H9 (cell line): ENCODE results near the gene COL5A2. TPM values are rescaled to one million over a fixed set of nuclear protein-coding genes. Genes with fewer than 3 reads are reported as not detected.

Source experiments
- DNase-seq: peaks from one replicate; pipeline ENCODE4 v3.0.0-alpha.2; 2017
- H2AFZ ChIP-seq: one replicate; pipeline ENCODE4 v1.6.1; 2013; ENCODE audit warnings: mild to moderate bottlenecking, low read length, control low read depth, moderate library complexity
- H2AK5ac ChIP-seq: 2 replicates; pipeline ENCODE4 v1.6.1; 2013; ENCODE audit warnings: low read length, control low read depth, mixed read lengths; ENCODE audit not compliant: insufficient read length
- H2BK120ac ChIP-seq: one replicate; pipeline ENCODE4 v1.6.1; 2013; ENCODE audit warnings: low read depth, mild to moderate bottlenecking, low read length, control low read depth, inconsistent platforms; ENCODE audit not compliant: poor library complexity, severe bottlenecking
- H2BK12ac ChIP-seq: 2 replicates; pipeline ENCODE4 v1.6.1; 2013; ENCODE audit warnings: low read length, control low read depth, mixed read lengths, low read depth; ENCODE audit not compliant: insufficient read length
- H2BK15ac ChIP-seq: 2 replicates; pipeline ENCODE4 v1.6.1; 2013; ENCODE audit warnings: low read depth, low read length, control low read depth
- H2BK20ac ChIP-seq: one replicate; pipeline ENCODE4 v1.6.1; 2013; ENCODE audit warnings: low read depth, mild to moderate bottlenecking, low read length, control low read depth, inconsistent platforms; ENCODE audit not compliant: poor library complexity, severe bottlenecking
- H2BK5ac ChIP-seq: 2 replicates; pipeline ENCODE4 v1.6.1; 2013; ENCODE audit warnings: low read length, control low read depth, mixed read lengths; ENCODE audit not compliant: insufficient read length
- H3K14ac ChIP-seq: 2 replicates; pipeline ENCODE4 v1.6.1; 2013; ENCODE audit warnings: low read length, control low read depth; ENCODE audit not compliant: insufficient read depth
- H3K18ac ChIP-seq: 2 replicates; pipeline ENCODE4 v1.6.1; 2013; ENCODE audit warnings: low read depth, mild to moderate bottlenecking, mixed read lengths, low read length, control low read depth; ENCODE audit not compliant: insufficient read length
- H3K23ac ChIP-seq: 2 replicates; pipeline ENCODE4 v1.6.1; 2013; ENCODE audit warnings: low read length, control low read depth, mixed read lengths, low read depth; ENCODE audit not compliant: insufficient read length
- H3K23me2 ChIP-seq: 2 replicates; pipeline ENCODE4 v1.6.1; 2013; ENCODE audit warnings: low read depth, mild to moderate bottlenecking, mixed read lengths, low read length, control low read depth; ENCODE audit not compliant: insufficient read length, poor library complexity, severe bottlenecking
- H3K27ac ChIP-seq: 2 replicates; pipeline ENCODE4 v1.5.1; 2013; ENCODE audit warnings: low read length, control low read depth, mixed read lengths, low read depth; ENCODE audit not compliant: insufficient read length
- H3K27me3 ChIP-seq: 2 replicates; pipeline ENCODE4 v1.6.1; 2013; ENCODE audit warnings: low read length, control low read depth, inconsistent platforms; ENCODE audit not compliant: insufficient read depth
- H3K4ac ChIP-seq: 2 replicates; pipeline ENCODE4 v1.6.1; 2013; ENCODE audit warnings: low read depth, mild to moderate bottlenecking, control low read depth, inconsistent platforms, low read length, moderate library complexity
- H3K4me1 ChIP-seq: 2 replicates; pipeline ENCODE4 v1.6.1; 2013; ENCODE audit warnings: low read length, control low read depth, inconsistent platforms; ENCODE audit not compliant: insufficient read depth
- H3K4me2 ChIP-seq: 2 replicates; pipeline ENCODE4 v1.6.1; 2013; ENCODE audit warnings: low read length, control low read depth, mixed read lengths; ENCODE audit not compliant: insufficient read length, insufficient read depth
- H3K56ac ChIP-seq: 2 replicates; pipeline ENCODE4 v1.6.1; 2013; ENCODE audit warnings: low read depth, mild to moderate bottlenecking, mixed read lengths, low read length, control low read depth; ENCODE audit not compliant: insufficient read length
- H3K79me1 ChIP-seq: 2 replicates; pipeline ENCODE4 v1.6.1; 2013; ENCODE audit warnings: low read depth, mild to moderate bottlenecking, moderate library complexity, low read length, control low read depth, inconsistent platforms; ENCODE audit not compliant: insufficient read depth, poor library complexity, severe bottlenecking
- H3K79me2 ChIP-seq: 2 replicates; pipeline ENCODE4 v1.6.1; 2013; ENCODE audit warnings: low read length, control low read depth, inconsistent platforms; ENCODE audit not compliant: insufficient read depth
- H3K9ac ChIP-seq: 2 replicates; pipeline ENCODE4 v1.6.1; 2013; ENCODE audit warnings: low read length, control low read depth, mixed read lengths; ENCODE audit not compliant: insufficient read length; ENCODE audit errors: extremely low read depth
- H3K9me3 ChIP-seq: one replicate; pipeline ENCODE4 v1.6.1; 2013; ENCODE audit warnings: low read depth, low read length, inconsistent platforms; ENCODE audit not compliant: control insufficient read depth
- H3T11ph ChIP-seq: one replicate; pipeline ENCODE4 v1.6.1; 2013; ENCODE audit warnings: mild to moderate bottlenecking, low read length, control low read depth, inconsistent platforms
- H4K20me1 ChIP-seq: one replicate; pipeline ENCODE4 v1.6.1; 2013; ENCODE audit not compliant: control insufficient read depth, insufficient read length, insufficient read depth
- H4K5ac ChIP-seq: 2 replicates; pipeline ENCODE4 v1.6.1; 2013; ENCODE audit warnings: low read depth, mild to moderate bottlenecking, mixed read lengths, low read length, control low read depth; ENCODE audit not compliant: insufficient read length
- H4K8ac ChIP-seq: replicated peaks from 2 replicates; pipeline ENCODE4 v1.6.1; 2013; ENCODE audit warnings: low read length, control low read depth, mixed read lengths, low read depth; ENCODE audit not compliant: insufficient read length
- H4K91ac ChIP-seq: 2 replicates; pipeline ENCODE4 v1.6.1; 2013; ENCODE audit warnings: low read depth, mild to moderate bottlenecking, moderate library complexity, mixed read lengths, low read length, control low read depth; ENCODE audit not compliant: insufficient read length
- H3K27ac Mint-ChIP-seq, 3 experiments: 2 replicates in 2 of 3; 3 replicates in 1 of 3; pipeline ENCODE4 v1.8.0; 2020 to 2021; ENCODE audit warnings: mixed read lengths in 3 of 3, mild to moderate bottlenecking in 1 of 3, moderate library complexity in 1 of 3
- H3K27me3 Mint-ChIP-seq: 2 replicates; pipeline ENCODE4 v1.8.0; 2021; ENCODE audit warnings: low read depth, mild to moderate bottlenecking, moderate library complexity, mixed read lengths
- H3K36me3 Mint-ChIP-seq, 3 experiments: 2 replicates in 2 of 3; 3 replicates in 1 of 3; pipeline ENCODE4 v1.8.0; 2020 to 2021; ENCODE audit warnings: low read depth in 3 of 3, mixed read lengths in 3 of 3; ENCODE audit not compliant: insufficient read depth in 1 of 3
- H3K4me1 Mint-ChIP-seq, 2 experiments: 2 replicates each; pipeline ENCODE4 v1.8.0; 2020; ENCODE audit warnings: mixed read lengths in 2 of 2
- H3K4me3 Mint-ChIP-seq, 2 experiments: 2 replicates in 1 of 2; 3 replicates in 1 of 2; pipeline ENCODE4 v1.8.0; 2020 to 2021; ENCODE audit warnings: mild to moderate bottlenecking in 2 of 2, mixed read lengths in 2 of 2, moderate library complexity in 1 of 2
- H3K9me3 Mint-ChIP-seq, 2 experiments: 2 replicates in 1 of 2; 3 replicates in 1 of 2; pipeline ENCODE4 v1.8.0; 2020; ENCODE audit warnings: mild to moderate bottlenecking in 2 of 2, mixed read lengths in 2 of 2, moderate library complexity in 1 of 2
- CTCF ChIP-seq: fragments of 200-600 bp; sonication (generic); conservative IDR thresholded peaks from 3 replicates; pipeline ENCODE4 v1.8.0; 2021; ENCODE audit warnings: antibody characterized with exemption, mild to moderate bottlenecking
- total RNA-seq: library from RNA; stranded (reverse); gene quantifications from 2 replicates; pipeline ENCODE4 v1.2.1, GENCODE V29; 2021

COL5A2 gene
- total RNA-seq, 1 experiment from 2014 or later, result 10.5 TPM

- H3K27me3 Mint-ChIP-seq, result no peaks in the 10 kb centered on the region
- no peak for TF ChIP-seq CTCF
Observed at GRCh38 chr2:189066037-189066436, 113.5 kb downstream of the COL5A2 start.

More at GRCh38 chr2:189066037-189066436, 113.5 kb downstream of the COL5A2 start:
- Histone ChIP-seq H3K4me1 (no peaks in the 10 kb centered on the region), H2AK5ac (no peak overlapping the region), H3T11ph (no peak overlapping the region), H3K9ac (no peak overlapping the region), H3K14ac (no peak overlapping the region), H3K79me1 (no peaks in the 10 kb centered on the region), H3K27ac (no peak overlapping the region), H3K4ac (no peak overlapping the region), H2AFZ (no peak overlapping the region), H3K4me2 (no peak overlapping the region), H2BK120ac (no peak overlapping the region), H4K5ac (no peak overlapping the region), H2BK15ac (no peak overlapping the region), H4K8ac (no peak overlapping the region), H3K23me2 (no peaks in the 10 kb centered on the region), H3K79me2 (no peaks in the 10 kb centered on the region), H3K27me3 (no peaks in the 10 kb centered on the region), H3K18ac (no peak overlapping the region), H4K20me1 (no peaks in the 10 kb centered on the region), H2BK12ac (no peak overlapping the region), H2BK5ac (no peak overlapping the region), H4K91ac (no peak overlapping the region), H3K23ac (no peak overlapping the region), H2BK20ac (no peak overlapping the region), H3K56ac (no peak overlapping the region), H3K9me3 (no peaks in the 10 kb centered on the region)
- no peak overlapping the region for H3K4me3 Mint-ChIP-seq
- no peak overlapping the region for H3K27ac Mint-ChIP-seq
- no peaks in the 10 kb centered on the region for H3K9me3 Mint-ChIP-seq
- no peak for DNase-seq
- no peaks in the 10 kb centered on the region for H3K4me1 Mint-ChIP-seq
- H3K36me3 Mint-ChIP-seq, result peaks cover 0 to 1% (median 0%) of the 10 kb centered on the region in 3 experiments; a peak in 2 of 7 replicates
